DOHH2 (cell line): ENCODE data around the gene CHMP6.
"Not testable (repeated sequence)": the region's sequence is repeated elsewhere in the genome, so short reads cannot be mapped to it uniquely, and the experiment has no call there.

ENCODE experiments used
- H3F3A ChIP-seq: fragments of 200-600 bp; sonication (generic), shearing (Covaris generic); 2 replicates; pipeline ENCODE4 v1.6.0; 2016; ENCODE audit warnings: antibody characterized with exemption, mild to moderate bottlenecking; ENCODE audit not compliant: control insufficient read depth, insufficient read depth
- H3K27ac ChIP-seq: fragments of 200-600 bp; sonication (generic); 2 replicates; pipeline ENCODE4 v1.5.1; 2014; ENCODE audit warnings: low read depth, mild to moderate bottlenecking, low read length, moderate library complexity
- H3K27me3 ChIP-seq: fragments of 200-600 bp; sonication (generic); 2 replicates; pipeline ENCODE4 v1.6.1; 2014; ENCODE audit warnings: mild to moderate bottlenecking, low read length, mixed read lengths; ENCODE audit not compliant: control insufficient read depth
- H3K36me3 ChIP-seq: fragments of 200-600 bp; sonication (generic); 2 replicates; pipeline ENCODE4 v1.6.1; 2014; ENCODE audit warnings: mild to moderate bottlenecking, low read length, moderate library complexity, mixed read lengths; ENCODE audit not compliant: control insufficient read depth
- H3K4me1 ChIP-seq: fragments of 200-600 bp; sonication (generic); 2 replicates; pipeline ENCODE4 v1.6.1; 2014; ENCODE audit warnings: mild to moderate bottlenecking, low read length, mixed read lengths; ENCODE audit not compliant: control insufficient read depth
- H3K4me2 ChIP-seq: fragments of 200-600 bp; sonication (generic); 2 replicates; pipeline ENCODE4 v1.6.0; 2014; ENCODE audit warnings: mild to moderate bottlenecking, low read length, moderate library complexity
- H3K4me3 ChIP-seq: fragments of 200-600 bp; sonication (generic); 2 replicates; pipeline ENCODE4 v1.5.1; 2014; ENCODE audit warnings: mild to moderate bottlenecking, low read length, mixed read lengths
- H3K79me2 ChIP-seq: fragments of 200-600 bp; sonication (generic); 2 replicates; pipeline ENCODE4 v1.6.1; 2014; ENCODE audit warnings: mild to moderate bottlenecking, low read length, mixed read lengths; ENCODE audit not compliant: control insufficient read depth
- H3K9me2 ChIP-seq: fragments of 200-600 bp; sonication (generic); replicated peaks from 2 replicates; pipeline ENCODE4 v1.6.1; 2014; ENCODE audit warnings: mild to moderate bottlenecking, low read length, mixed read lengths; ENCODE audit not compliant: control insufficient read depth
- H3K9me3 ChIP-seq: fragments of 200-600 bp; sonication (generic); 2 replicates; pipeline ENCODE4 v1.6.1; 2014; ENCODE audit warnings: antibody characterized with exemption, low read length, mixed read lengths; ENCODE audit not compliant: control insufficient read depth, insufficient read depth
- H4K20me1 ChIP-seq: fragments of 200-600 bp; sonication (generic); 2 replicates; pipeline ENCODE4 v1.6.0; 2014; ENCODE audit warnings: low read depth, mild to moderate bottlenecking, antibody characterized with exemption, low read length, moderate library complexity; ENCODE audit not compliant: control insufficient read depth, insufficient read depth
- EZH2phosphoT487 ChIP-seq: fragments of 200-600 bp; sonication (generic); IDR thresholded peaks from 2 replicates; pipeline ENCODE4 v1.6.1; 2017; ENCODE audit warnings: borderline replicate concordance, mild to moderate bottlenecking, antibody characterized with exemption, low read length, moderate library complexity, mixed read lengths
- TF ChIP-seq, protein P1 (sequence below): fragments of 200-600 bp; sonication (generic); IDR thresholded peaks from one replicate; pipeline ENCODE4 v1.5.1; 2014; ENCODE audit warnings: antibody characterized with exemption, mild to moderate bottlenecking, low read depth, low read length; ENCODE audit not compliant: poor library complexity, severe bottlenecking

CHMP6 gene

DNA sequence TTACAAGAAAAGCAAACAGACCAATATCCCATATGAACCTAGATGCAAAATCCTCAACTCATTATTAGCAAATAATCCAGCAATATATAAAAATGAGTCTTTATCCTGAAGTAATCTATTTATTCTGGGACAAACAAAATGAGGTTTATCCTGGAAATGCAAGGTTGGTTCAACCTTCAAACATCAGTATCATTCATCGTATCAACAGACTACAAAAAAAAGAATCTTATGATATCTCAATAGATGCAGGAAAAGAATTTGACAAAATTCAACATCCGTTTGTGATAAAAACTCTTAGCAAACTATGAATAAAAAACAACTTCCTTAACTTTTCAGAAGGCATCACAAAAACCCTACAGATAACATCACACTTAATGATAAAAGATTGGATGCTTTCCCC, 24.9 kb downstream of the CHMP6 start:
- peaks cover 4% of the 10 kb centered on the region; the same call in 1 of the 2 replicates for H3K9me3 ChIP-seq
- no peaks in the 10 kb centered on the region for H3K9me2 ChIP-seq
- no peaks in the 10 kb centered on the region for H3F3A ChIP-seq
- H3K4me1 ChIP-seq = peaks cover 6% of the 10 kb centered on the region
- no peak overlapping the region for H3K27ac ChIP-seq
- no peaks in the 10 kb centered on the region for H3K79me2 ChIP-seq
- no peak overlapping the region for H3K4me2 ChIP-seq
- H4K20me1 ChIP-seq = no peaks in the 10 kb centered on the region
- TF ChIP-seq, protein P1, sequence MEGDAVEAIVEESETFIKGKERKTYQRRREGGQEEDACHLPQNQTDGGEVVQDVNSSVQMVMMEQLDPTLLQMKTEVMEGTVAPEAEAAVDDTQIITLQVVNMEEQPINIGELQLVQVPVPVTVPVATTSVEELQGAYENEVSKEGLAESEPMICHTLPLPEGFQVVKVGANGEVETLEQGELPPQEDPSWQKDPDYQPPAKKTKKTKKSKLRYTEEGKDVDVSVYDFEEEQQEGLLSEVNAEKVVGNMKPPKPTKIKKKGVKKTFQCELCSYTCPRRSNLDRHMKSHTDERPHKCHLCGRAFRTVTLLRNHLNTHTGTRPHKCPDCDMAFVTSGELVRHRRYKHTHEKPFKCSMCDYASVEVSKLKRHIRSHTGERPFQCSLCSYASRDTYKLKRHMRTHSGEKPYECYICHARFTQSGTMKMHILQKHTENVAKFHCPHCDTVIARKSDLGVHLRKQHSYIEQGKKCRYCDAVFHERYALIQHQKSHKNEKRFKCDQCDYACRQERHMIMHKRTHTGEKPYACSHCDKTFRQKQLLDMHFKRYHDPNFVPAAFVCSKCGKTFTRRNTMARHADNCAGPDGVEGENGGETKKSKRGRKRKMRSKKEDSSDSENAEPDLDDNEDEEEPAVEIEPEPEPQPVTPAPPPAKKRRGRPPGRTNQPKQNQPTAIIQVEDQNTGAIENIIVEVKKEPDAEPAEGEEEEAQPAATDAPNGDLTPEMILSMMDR = no peak
- TF ChIP-seq EZH2phosphoT487 = no peak
- no peaks in the 10 kb centered on the region for H3K36me3 ChIP-seq
- peaks cover 21% of the 10 kb centered on the region for H3K27me3 ChIP-seq
- no peak overlapping the region for H3K4me3 ChIP-seq

DNA sequence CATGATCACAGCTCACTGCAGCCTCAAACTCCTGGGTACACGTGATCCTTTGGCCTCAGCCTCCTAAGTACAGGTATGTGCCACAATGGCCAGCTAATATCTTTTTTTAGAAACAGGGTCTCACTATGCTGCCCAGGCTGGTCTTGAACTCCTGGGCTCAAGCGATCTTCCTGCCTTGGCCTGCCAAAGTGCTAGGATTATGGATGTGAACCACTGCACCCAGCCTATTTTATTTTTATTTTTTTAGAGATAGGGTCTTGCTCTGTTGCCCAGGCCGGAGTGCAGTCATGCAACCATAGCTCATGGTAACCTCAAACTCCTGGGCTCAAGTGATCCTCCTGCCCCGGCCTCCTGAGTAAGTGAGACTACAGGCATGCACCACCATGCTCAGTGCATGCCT, 25.7 kb downstream of the CHMP6 start:
- not testable (repeated sequence) for H3K36me3 ChIP-seq, H3K9me3 ChIP-seq, H4K20me1 ChIP-seq, H3K79me2 ChIP-seq, H3F3A ChIP-seq, H3K9me2 ChIP-seq, H3K4me1 ChIP-seq, H3K4me2 ChIP-seq, H3K4me3 ChIP-seq, H3K27ac ChIP-seq
- peaks cover 21% of the 10 kb centered on the region for H3K27me3 ChIP-seq

DNA sequence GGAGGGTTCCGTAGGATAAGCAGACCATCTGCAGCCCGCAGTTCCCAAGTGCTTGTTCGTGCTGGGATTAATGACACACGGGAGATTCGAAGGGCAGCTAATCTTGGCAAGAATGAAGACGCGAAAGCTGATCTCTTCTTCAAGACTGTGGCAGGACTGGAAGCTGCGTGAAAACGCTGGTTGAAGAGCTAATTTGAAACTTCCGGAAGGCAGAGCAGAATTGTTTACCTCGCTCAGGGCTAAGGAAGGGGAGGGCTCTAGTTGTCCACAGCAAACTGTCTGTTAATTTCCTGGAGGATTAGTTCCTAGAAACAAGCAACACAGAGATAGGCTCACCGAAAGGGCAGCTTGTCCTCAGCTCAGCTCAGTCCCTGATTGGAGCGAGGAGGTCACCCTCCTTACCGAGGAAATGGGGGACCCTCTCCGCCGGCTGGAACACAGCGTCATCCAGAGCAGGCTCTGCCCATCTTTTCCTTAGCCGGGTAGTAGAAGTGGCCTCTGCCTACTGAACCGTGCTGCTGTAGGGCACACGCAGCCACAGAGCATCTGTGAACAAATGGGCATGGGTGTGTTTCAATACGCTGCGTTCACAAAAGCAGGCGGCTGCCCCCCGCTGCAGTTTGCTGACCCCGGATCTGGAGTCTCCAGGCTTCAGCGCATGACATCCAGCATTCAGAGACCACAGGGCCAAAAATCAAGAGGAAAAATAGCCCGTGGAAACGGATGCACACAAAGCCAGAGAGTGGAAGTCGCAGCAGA, 26.6 kb downstream of the CHMP6 start:
- peak overlapping the region; percentile 24 for H3K4me2 ChIP-seq
- TF ChIP-seq, protein P1 = no peak
- TF ChIP-seq EZH2phosphoT487 = no peak

DNA sequence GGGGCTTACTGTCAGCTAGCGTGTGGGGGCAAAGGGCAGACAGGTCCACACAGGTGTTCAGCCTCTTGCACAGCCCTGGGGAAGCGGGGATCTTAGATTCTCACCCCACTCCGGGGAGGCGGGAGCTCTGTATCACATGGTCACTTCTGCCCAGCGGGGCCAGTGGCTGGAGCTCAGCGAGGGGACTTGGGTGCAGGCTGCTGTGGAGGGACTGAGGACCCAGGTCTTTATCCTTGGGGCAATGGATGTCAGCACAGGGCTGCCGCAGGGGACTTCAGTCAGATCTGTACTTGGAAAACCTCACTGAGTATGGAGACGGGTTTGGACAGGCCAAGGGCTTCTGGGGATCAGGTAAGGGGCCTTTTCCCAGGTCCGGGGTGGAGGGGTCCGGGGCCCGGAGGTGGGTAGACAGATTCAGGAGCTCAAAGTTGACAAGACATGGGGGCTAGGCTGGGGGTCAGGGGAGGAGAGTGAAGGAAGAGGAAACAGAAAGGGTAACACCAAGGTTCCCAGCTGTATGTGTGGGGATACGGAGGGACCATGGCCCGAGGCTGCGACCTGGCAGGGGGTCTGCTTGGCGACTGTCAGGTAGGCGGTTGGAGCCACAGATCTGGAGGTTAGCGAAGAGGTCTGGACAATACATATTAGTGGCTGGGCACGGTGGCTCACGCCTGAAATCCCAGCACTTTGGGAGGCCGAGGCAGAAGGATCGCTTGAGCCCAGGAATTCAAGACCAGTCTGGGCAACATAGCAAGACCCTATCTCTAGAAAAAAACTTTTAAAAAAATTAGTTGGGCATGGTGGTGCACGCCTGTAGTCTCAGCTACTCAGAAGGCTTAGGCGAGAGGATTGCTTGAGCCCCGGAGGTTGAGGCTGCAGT, 28.2 kb downstream of the CHMP6 start:
- Histone ChIP-seq H3K9me2 (no peaks in the 10 kb centered on the region), H3K4me3 (no peak overlapping the region), H3K27ac (no peak overlapping the region), H3K27me3 (peaks cover 21% of the 10 kb centered on the region), H4K20me1 (no peaks in the 10 kb centered on the region), H3K4me1 (peaks cover 6% of the 10 kb centered on the region), H3K4me2 (no peak overlapping the region), H3K9me3 (peaks cover 4% of the 10 kb centered on the region; the same call in 1 of the 2 replicates), H3K79me2 (no peaks in the 10 kb centered on the region), H3F3A (no peaks in the 10 kb centered on the region), H3K36me3 (no peaks in the 10 kb centered on the region)
- no peak for TF ChIP-seq EZH2phosphoT487
- TF ChIP-seq, protein P1 = no peak

More for the DNA sequence above, 26.6 kb downstream of the CHMP6 start:
- peaks cover 21% of the 10 kb centered on the region for H3K27me3 ChIP-seq
- H3K4me1 ChIP-seq = peaks cover 6% of the 10 kb centered on the region
- no peaks in the 10 kb centered on the region for H3F3A ChIP-seq
- no peak overlapping the region for H3K4me3 ChIP-seq
- no peak overlapping the region for H3K27ac ChIP-seq
- no peaks in the 10 kb centered on the region for H3K79me2 ChIP-seq
- no peaks in the 10 kb centered on the region for H3K36me3 ChIP-seq
- H4K20me1 ChIP-seq = no peaks in the 10 kb centered on the region
- no peaks in the 10 kb centered on the region for H3K9me2 ChIP-seq
- peaks cover 4% of the 10 kb centered on the region; the same call in 1 of the 2 replicates for H3K9me3 ChIP-seq
